ENCODE data around the gene LYRM7.

Gene LYRM7

GRCh38 chr5:131209175-131209505 lies 38.4 kb downstream of the LYRM7 start:
- no peaks in the 10 kb centered on the region for H3K36me3 ChIP-seq (ENCODE audit: insufficient read depth, low read length)

GRCh38 chr5:131209506-131210150 lies 38.9 kb downstream of the LYRM7 start:
- Histone ChIP-seq H3K9ac (ENCODE audit: low read length) (no peak overlapping the region), H3K36me3 (ENCODE audit: insufficient read depth, low read length) (no peaks in the 10 kb centered on the region), H3K4me1 (ENCODE audit: insufficient read depth, low read length) (no peaks in the 10 kb centered on the region), H3K27ac (ENCODE audit: low read depth, low read length) (no peak overlapping the region), H3K27me3 (ENCODE audit: control insufficient read depth in 1 of 2, insufficient read depth in 2 of 2, low read length in 2 of 2) (no peaks in the 10 kb centered on the region), H3K4me3 (ENCODE audit: low read depth in 1 of 2, low read length in 2 of 2) (no peak overlapping the region), H3K9me3 (ENCODE audit: low read length) (no peaks in the 10 kb centered on the region)

More at GRCh38 chr5:131209175-131209505, 38.4 kb downstream of the LYRM7 start:
- H3K4me1 ChIP-seq (ENCODE audit: insufficient read depth, low read length) = no peaks in the 10 kb centered on the region
- H3K27ac ChIP-seq (ENCODE audit: low read depth, low read length) = no peak overlapping the region
- no peak overlapping the region for H3K4me3 ChIP-seq (ENCODE audit: low read depth in 1 of 2, low read length in 2 of 2)
- no peak overlapping the region for H3K9ac ChIP-seq (ENCODE audit: low read length)
- no peaks in the 10 kb centered on the region for H3K27me3 ChIP-seq (ENCODE audit: control insufficient read depth in 1 of 2, insufficient read depth in 2 of 2, low read length in 2 of 2)
- no peaks in the 10 kb centered on the region for H3K9me3 ChIP-seq (ENCODE audit: low read length)

- H3K4me3 ChIP-seq (ENCODE audit: low read depth in 1 of 2, low read length in 2 of 2) = no peak overlapping the region
- H3K27ac ChIP-seq (ENCODE audit: low read depth, low read length) = no peak overlapping the region
- no peaks in the 10 kb centered on the region for H3K9me3 ChIP-seq (ENCODE audit: low read length)
These were observed 39.4 kb downstream of the LYRM7 start for GRCh38 chr5:131210151-131210510.

GRCh38 chr5:131211669-131212068 lies 40.9 kb downstream of the LYRM7 start:
- H3K9ac ChIP-seq (ENCODE audit: low read length) = no peak overlapping the region
- H3K27ac ChIP-seq (ENCODE audit: low read depth, low read length) = no peak overlapping the region
- no peak overlapping the region for H3K4me3 ChIP-seq (ENCODE audit: low read depth in 1 of 2, low read length in 2 of 2)
- H3K27me3 ChIP-seq (ENCODE audit: control insufficient read depth in 1 of 2, insufficient read depth in 2 of 2, low read length in 2 of 2) = no peaks in the 10 kb centered on the region
- H3K9me3 ChIP-seq (ENCODE audit: low read length) = no peaks in the 10 kb centered on the region
- H3K36me3 ChIP-seq (ENCODE audit: insufficient read depth, low read length) = no peaks in the 10 kb centered on the region
- H3K4me1 ChIP-seq (ENCODE audit: insufficient read depth, low read length) = no peaks in the 10 kb centered on the region

More at GRCh38 chr5:131210151-131210510, 39.4 kb downstream of the LYRM7 start:
- Histone ChIP-seq H3K27me3 (ENCODE audit: control insufficient read depth in 1 of 2, insufficient read depth in 2 of 2, low read length in 2 of 2) (no peaks in the 10 kb centered on the region), H3K36me3 (ENCODE audit: insufficient read depth, low read length) (no peaks in the 10 kb centered on the region), H3K9ac (ENCODE audit: low read length) (no peak overlapping the region), H3K4me1 (ENCODE audit: insufficient read depth, low read length) (no peaks in the 10 kb centered on the region)

- Histone ChIP-seq H3K27ac (ENCODE audit: low read depth, low read length) (no peak overlapping the region), H3K4me1 (ENCODE audit: insufficient read depth, low read length) (no peaks in the 10 kb centered on the region), H3K36me3 (ENCODE audit: insufficient read depth, low read length) (no peaks in the 10 kb centered on the region)
These were observed 41.8 kb downstream of the LYRM7 start for GRCh38 chr5:131212471-131213021.

GRCh38 chr5:131214609-131215227 lies 44.0 kb downstream of the LYRM7 start:
- Histone ChIP-seq H3K27ac (ENCODE audit: low read depth, low read length) (no peak overlapping the region), H3K27me3 (ENCODE audit: control insufficient read depth in 1 of 2, insufficient read depth in 2 of 2, low read length in 2 of 2) (no peaks in the 10 kb centered on the region), H3K9me3 (ENCODE audit: low read length) (no peaks in the 10 kb centered on the region), H3K4me3 (ENCODE audit: low read depth in 1 of 2, low read length in 2 of 2) (no peak overlapping the region), H3K36me3 (ENCODE audit: insufficient read depth, low read length) (no peaks in the 10 kb centered on the region), H3K4me1 (ENCODE audit: insufficient read depth, low read length) (no peaks in the 10 kb centered on the region), H3K9ac (ENCODE audit: low read length) (no peak overlapping the region)

More at GRCh38 chr5:131212471-131213021, 41.8 kb downstream of the LYRM7 start:
- Histone ChIP-seq H3K9me3 (ENCODE audit: low read length) (no peaks in the 10 kb centered on the region), H3K9ac (ENCODE audit: low read length) (no peak overlapping the region), H3K27me3 (ENCODE audit: control insufficient read depth in 1 of 2, insufficient read depth in 2 of 2, low read length in 2 of 2) (no peaks in the 10 kb centered on the region), H3K4me3 (ENCODE audit: low read depth in 1 of 2, low read length in 2 of 2) (no peak overlapping the region)

- Histone ChIP-seq H3K27ac (ENCODE audit: low read depth, low read length) (no peak overlapping the region), H3K9me3 (ENCODE audit: low read length) (no peaks in the 10 kb centered on the region), H3K9ac (ENCODE audit: low read length) (no peak overlapping the region), H3K4me1 (ENCODE audit: insufficient read depth, low read length) (no peaks in the 10 kb centered on the region), H3K36me3 (ENCODE audit: insufficient read depth, low read length) (no peaks in the 10 kb centered on the region), H3K4me3 (ENCODE audit: low read depth in 1 of 2, low read length in 2 of 2) (no peak overlapping the region), H3K27me3 (ENCODE audit: control insufficient read depth in 1 of 2, insufficient read depth in 2 of 2, low read length in 2 of 2) (no peaks in the 10 kb centered on the region)
These were observed 47.0 kb downstream of the LYRM7 start for GRCh38 chr5:131217791-131218190.

GRCh38 chr5:131218392-131218791 lies 47.6 kb downstream of the LYRM7 start:
- Histone ChIP-seq H3K9ac (ENCODE audit: low read length) (no peak overlapping the region), H3K36me3 (ENCODE audit: insufficient read depth, low read length) (no peaks in the 10 kb centered on the region), H3K4me3 (ENCODE audit: low read depth in 1 of 2, low read length in 2 of 2) (no peak overlapping the region), H3K4me1 (ENCODE audit: insufficient read depth, low read length) (no peaks in the 10 kb centered on the region), H3K27ac (ENCODE audit: low read depth, low read length) (no peak overlapping the region), H3K27me3 (ENCODE audit: control insufficient read depth in 1 of 2, insufficient read depth in 2 of 2, low read length in 2 of 2) (no peaks in the 10 kb centered on the region), H3K9me3 (ENCODE audit: low read length) (no peaks in the 10 kb centered on the region)

GRCh38 chr5:131220566-131220965 lies 49.8 kb downstream of the LYRM7 start:
- Histone ChIP-seq H3K9me3 (ENCODE audit: low read length) (no peaks in the 10 kb centered on the region), H3K9ac (ENCODE audit: low read length) (no peak overlapping the region), H3K4me1 (ENCODE audit: insufficient read depth, low read length) (no peaks in the 10 kb centered on the region), H3K4me3 (ENCODE audit: low read depth in 1 of 2, low read length in 2 of 2) (no peak overlapping the region), H3K36me3 (ENCODE audit: insufficient read depth, low read length) (no peaks in the 10 kb centered on the region), H3K27me3 (ENCODE audit: control insufficient read depth in 1 of 2, insufficient read depth in 2 of 2, low read length in 2 of 2) (no peaks in the 10 kb centered on the region), H3K27ac (ENCODE audit: low read depth, low read length) (no peak overlapping the region)

GRCh38 chr5:131221008-131221703 lies 50.4 kb downstream of the LYRM7 start:
- Histone ChIP-seq H3K36me3 (ENCODE audit: insufficient read depth, low read length) (no peaks in the 10 kb centered on the region), H3K9ac (ENCODE audit: low read length) (no peak overlapping the region), H3K27me3 (ENCODE audit: control insufficient read depth in 1 of 2, insufficient read depth in 2 of 2, low read length in 2 of 2) (no peaks in the 10 kb centered on the region), H3K9me3 (ENCODE audit: low read length) (no peaks in the 10 kb centered on the region), H3K4me1 (ENCODE audit: insufficient read depth, low read length) (no peaks in the 10 kb centered on the region), H3K27ac (ENCODE audit: low read depth, low read length) (no peak overlapping the region), H3K4me3 (ENCODE audit: low read depth in 1 of 2, low read length in 2 of 2) (no peak overlapping the region)

- no peaks in the 10 kb centered on the region for H3K9me3 ChIP-seq (ENCODE audit: low read length)
- no peaks in the 10 kb centered on the region for H3K36me3 ChIP-seq (ENCODE audit: insufficient read depth, low read length)
- H3K4me3 ChIP-seq (ENCODE audit: low read depth in 1 of 2, low read length in 2 of 2) = no peak overlapping the region
- H3K27me3 ChIP-seq (ENCODE audit: control insufficient read depth in 1 of 2, insufficient read depth in 2 of 2, low read length in 2 of 2) = no peaks in the 10 kb centered on the region
- no peak overlapping the region for H3K9ac ChIP-seq (ENCODE audit: low read length)
- H3K27ac ChIP-seq (ENCODE audit: low read depth, low read length) = no peak overlapping the region
- no peaks in the 10 kb centered on the region for H3K4me1 ChIP-seq (ENCODE audit: insufficient read depth, low read length)
These were observed 51.1 kb downstream of the LYRM7 start for GRCh38 chr5:131221888-131222287.

All from muscle layer of colon (tissue), 2 donors.